Endometrium (tissue), 2 donors: Measurements from ENCODE around the gene PIK3CA.
A peak's percentile ranks its signal among the peaks of the same experiment; 100 is the strongest.
"Not testable (repeated sequence)": the region's sequence is repeated elsewhere in the genome, so short reads cannot be mapped to it uniquely, and the experiment has no call there.

Experiments
- FAIRE-seq: peaks from 2 replicates; lab custom pipeline; 2012; peaks lifted over from hg19 to GRCh38; lab: Jason Lieb, UNC
- donor health status: control.
- donor health status: control.

Gene PIK3CA

GRCh38 chr3:179200790-179201189, 52.6 kb downstream of the PIK3CA start:
- no peak for FAIRE-seq

DNA sequence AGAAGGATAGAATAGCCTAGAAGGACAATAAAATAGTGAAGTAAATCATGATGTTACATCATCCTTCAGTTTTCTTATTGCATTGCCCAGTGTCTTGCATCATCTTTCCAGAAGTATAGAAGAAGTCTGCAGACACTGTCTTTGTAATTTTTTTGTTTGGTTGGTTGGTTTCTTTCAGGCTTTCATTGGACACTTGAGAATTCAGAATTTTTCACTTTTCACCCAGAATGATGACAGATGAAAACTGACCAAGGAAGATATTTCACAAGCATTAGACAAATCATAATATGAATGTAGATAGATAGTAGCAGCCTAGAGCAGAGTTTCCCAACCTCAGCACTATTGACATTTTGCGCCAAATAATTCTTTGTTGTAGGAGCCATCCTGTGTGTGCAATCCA, 67.4 kb downstream of the PIK3CA start:
- not testable (repeated sequence) for FAIRE-seq

GRCh38 chr3:179218213-179218612, 70.1 kb downstream of the PIK3CA start:
- FAIRE-seq: not testable (repeated sequence)

DNA sequence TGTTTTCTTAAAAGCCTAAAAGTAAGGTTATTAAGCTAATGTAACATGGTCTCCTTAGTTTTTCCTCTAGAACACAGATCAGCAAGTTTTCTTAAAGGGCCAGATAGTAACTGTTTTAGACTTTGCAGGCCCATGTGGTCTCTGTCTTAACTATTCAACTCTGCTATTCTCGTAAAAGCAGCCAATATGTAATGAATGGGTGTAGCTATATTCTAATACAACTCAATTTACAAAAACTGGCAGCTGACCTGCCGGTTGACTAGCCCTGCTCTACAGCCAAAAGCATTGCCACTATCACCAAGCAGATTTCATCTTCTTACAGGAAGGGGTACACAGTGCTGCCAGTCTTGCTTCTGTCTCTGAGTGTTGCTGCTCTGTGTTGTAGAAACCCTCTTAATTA, 75.4 kb downstream of the PIK3CA start:
- FAIRE-seq: no peak

DNA sequence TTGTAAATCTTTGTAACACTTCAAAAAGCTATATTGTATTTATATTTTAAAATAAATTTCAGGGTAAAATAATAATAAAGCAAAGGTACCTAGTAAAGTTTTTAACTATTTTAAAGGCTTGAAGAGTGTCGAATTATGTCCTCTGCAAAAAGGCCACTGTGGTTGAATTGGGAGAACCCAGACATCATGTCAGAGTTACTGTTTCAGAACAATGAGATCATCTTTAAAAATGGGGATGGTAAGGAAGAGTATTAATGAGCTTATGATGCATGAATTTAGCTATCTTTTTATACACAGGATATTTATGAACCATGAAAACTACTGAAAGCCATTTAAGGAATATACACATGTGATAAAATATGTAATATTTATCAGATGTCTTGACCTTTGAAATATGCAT, 76.4 kb downstream of the PIK3CA start:
- no peak for FAIRE-seq

GRCh38 chr3:179227349-179227748, 79.2 kb downstream of the PIK3CA start:
- no peak for FAIRE-seq

- no peak for FAIRE-seq
These were observed 81.0 kb downstream of the PIK3CA start for GRCh38 chr3:179229177-179229576.

DNA sequence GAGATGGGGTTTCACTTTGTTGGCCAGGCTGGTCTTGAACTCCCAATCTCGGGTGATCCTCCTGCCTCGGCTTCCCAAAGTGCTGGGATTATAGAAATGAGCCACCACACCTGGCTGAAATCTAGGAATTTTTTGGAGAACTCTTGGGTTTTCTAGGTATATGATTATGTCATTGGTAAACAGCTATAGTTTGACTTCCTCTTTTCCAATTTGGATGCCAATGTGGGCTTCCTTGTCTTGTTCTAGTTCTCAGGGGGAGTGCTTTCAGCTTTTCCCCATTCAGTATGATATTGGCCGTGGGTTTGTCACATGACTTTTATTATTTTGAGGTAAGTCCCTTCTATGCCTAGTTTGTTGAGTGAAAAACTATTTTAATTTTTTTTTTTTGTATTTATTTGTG, 84.9 kb downstream of the PIK3CA start:
- FAIRE-seq: no peak

- no peak for FAIRE-seq
These were observed 86.0 kb downstream of the PIK3CA start for GRCh38 chr3:179234199-179234598.

- peak; percentile 88 for FAIRE-seq
These were observed 88.6 kb downstream of the PIK3CA start for GRCh38 chr3:179236669-179237301.

DNA sequence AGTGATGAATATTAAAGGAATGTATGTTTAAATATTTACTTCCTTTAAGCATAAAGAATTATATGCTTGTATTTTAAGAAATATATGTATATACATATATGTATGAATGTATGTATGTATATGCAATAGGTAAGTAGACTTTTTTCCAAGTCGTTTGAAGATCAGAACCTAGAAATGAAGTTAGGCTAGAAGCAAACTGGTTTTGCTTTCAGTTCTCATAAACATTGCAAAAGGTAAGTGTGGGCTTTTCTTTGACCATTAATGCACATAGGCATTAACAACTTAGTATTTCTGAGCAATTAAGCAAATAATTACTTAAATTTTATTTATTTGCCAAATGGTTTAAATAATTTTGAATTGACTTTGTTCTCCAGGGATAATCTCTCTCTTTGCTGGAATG, 92.1 kb downstream of the PIK3CA start:
- not testable (repeated sequence) for FAIRE-seq

GRCh38 chr3:179242859-179243258, 94.7 kb downstream of the PIK3CA start:
- not testable (repeated sequence) for FAIRE-seq

GRCh38 chr3:179244878-179245277, 96.7 kb downstream of the PIK3CA start:
- no peak for FAIRE-seq

- no peak for FAIRE-seq
These were observed 99.3 kb downstream of the PIK3CA start for GRCh38 chr3:179247289-179248015.

- no peak for FAIRE-seq
These were observed 102.8 kb downstream of the PIK3CA start, which contains the start of gene KCNMB3 for GRCh38 chr3:179250803-179251476. Gene KCNMB3, minus strand, starts transcription at chr3:179251114. Its CDS starts 124 bp downstream, at chr3:179250990.

DNA sequence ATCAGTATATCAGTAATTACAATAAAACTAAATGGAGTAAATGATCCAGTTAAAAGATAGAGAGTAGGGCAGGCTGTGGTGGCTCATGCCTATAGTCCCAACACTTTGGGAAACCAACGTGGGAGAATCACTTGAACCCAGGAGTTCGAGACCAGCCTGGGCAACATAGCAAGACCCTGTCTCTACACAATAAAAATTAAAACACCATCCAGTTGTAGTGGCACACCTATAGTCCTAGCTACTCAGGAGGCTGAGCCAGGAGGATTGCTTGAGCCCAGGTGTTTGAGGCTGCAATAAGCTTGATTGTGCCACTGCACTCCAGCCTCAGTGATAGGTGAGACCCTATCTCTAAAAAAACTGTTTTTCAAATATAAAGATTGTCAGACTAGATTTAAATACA, 108.7 kb downstream of the PIK3CA start:
- FAIRE-seq: no peak

DNA sequence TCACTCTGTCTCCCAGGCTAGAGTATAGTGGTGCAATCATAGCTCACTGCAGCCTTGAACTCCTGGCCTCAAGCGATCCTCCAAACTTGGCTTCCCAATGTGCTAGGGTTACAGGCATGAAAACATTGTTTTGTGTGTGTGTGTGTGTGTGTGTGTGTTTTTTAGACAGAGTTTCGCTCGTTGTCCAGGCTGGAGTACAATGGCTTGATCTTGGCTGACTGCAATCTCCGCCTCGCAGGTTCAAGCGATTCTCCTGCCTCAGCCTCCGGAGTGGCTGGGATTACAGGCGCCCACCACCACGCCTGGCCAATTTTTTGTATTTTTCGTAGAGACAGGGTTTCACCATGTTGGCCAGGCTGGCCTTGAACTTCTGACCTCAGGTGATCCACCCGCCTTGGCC, 109.6 kb downstream of the PIK3CA start:
- not testable (repeated sequence) for FAIRE-seq

DNA sequence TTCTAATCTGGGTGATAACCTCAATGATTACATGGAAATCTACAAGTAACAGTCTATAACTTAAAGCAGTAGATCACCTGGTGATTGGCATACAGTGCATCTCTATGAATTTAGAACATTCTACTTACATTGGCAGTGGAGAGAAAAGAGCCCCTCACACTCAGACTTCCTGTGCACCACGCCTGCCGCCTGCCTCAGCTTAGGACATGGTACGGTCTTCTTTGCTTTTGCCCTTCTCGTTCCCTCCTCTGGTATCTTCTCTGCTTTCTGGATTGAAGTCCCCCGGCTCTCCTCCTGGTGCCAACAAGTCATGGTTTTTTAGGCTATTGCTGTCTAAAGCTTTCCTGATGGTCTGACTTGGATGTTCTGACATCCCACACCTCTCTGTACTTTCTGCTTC, 110.7 kb downstream of the PIK3CA start:
- FAIRE-seq: no peak

- FAIRE-seq: not testable (repeated sequence)
These were observed 112.0 kb downstream of the PIK3CA start for GRCh38 chr3:179259959-179260756.

- no peak for FAIRE-seq
These were observed 113.0 kb downstream of the PIK3CA start for GRCh38 chr3:179260949-179261765.

GRCh38 chr3:179263134-179263533, 115.0 kb downstream of the PIK3CA start:
- no peak for FAIRE-seq
